Ishikawa (cell line): ENCODE results near the gene TMEM115.

Source experiments
- CEBPB ChIP-seq: IDR thresholded peaks from 2 replicates; pipeline ENCODE4 v1.6.1; 2012
- CREB1 ChIP-seq: IDR thresholded peaks from 2 replicates; pipeline ENCODE4 v1.6.1; 2012; ENCODE audit warnings: low read depth
- EP300 ChIP-seq: IDR thresholded peaks from 2 replicates; pipeline ENCODE4 v1.6.1; 2012; ENCODE audit warnings: borderline replicate concordance
- FOXM1 ChIP-seq: IDR thresholded peaks from 2 replicates; pipeline ENCODE4 v1.6.1; 2012; ENCODE audit warnings: low read depth, borderline replicate concordance
- TEAD4 ChIP-seq: IDR thresholded peaks from 2 replicates; pipeline ENCODE4 v1.6.1; 2012
- YY1 ChIP-seq: IDR thresholded peaks from 2 replicates; pipeline ENCODE4 v1.6.1; 2012; ENCODE audit warnings: low read depth
- TF ChIP-seq, protein P1 (sequence below): IDR thresholded peaks from 2 replicates; pipeline ENCODE4 v1.6.1; 2012

DNA sequence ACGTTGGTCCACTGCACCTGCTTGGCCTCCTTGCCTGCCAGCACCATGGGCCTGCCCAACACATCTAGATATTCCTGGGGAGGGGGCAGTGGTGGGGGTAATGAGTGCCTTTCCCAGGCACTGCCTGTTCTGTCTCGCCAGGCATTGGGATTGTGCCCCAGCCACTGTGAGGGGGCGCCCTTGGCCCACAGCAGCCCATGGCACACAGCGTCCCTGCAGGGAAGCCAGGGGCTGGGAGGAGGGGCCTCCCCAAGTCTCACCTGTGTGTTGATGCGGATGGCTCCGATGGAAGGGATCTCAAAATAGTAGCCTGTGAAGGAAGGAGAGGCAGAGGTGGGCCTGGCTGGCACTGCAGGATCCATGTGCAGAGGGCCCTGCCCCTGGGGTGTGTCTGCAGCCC lies 18.7 kb upstream of the TMEM115 start:
- TF ChIP-seq TEAD4 (no peak), EP300 (no peak), FOXM1 (no peak), CEBPB (no peak), YY1 (no peak), CREB1 (no peak)
- TF ChIP-seq, protein P1, sequence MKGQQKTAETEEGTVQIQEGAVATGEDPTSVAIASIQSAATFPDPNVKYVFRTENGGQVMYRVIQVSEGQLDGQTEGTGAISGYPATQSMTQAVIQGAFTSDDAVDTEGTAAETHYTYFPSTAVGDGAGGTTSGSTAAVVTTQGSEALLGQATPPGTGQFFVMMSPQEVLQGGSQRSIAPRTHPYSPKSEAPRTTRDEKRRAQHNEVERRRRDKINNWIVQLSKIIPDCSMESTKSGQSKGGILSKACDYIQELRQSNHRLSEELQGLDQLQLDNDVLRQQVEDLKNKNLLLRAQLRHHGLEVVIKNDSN = no peak
